SIG-M5 treated with dmso at 0.1 percent for 504 hours (cell line): ENCODE measurements around the gene SH3BGRL2.

Experiments
- DNase-seq: peaks from one replicate; lab custom pipeline; 2025; ENCODE audit not compliant: unreplicated experiment; lab: John Stamatoyannopoulos, UW

SH3BGRL2 gene

GRCh38 chr6:79694623-79695343 is 63.7 kb downstream of the SH3BGRL2 start:
- no peak for DNase-seq

- DNase-seq: no peak
Measured at GRCh38 chr6:79697430-79697829, 66.3 kb downstream of the SH3BGRL2 start.

DNA sequence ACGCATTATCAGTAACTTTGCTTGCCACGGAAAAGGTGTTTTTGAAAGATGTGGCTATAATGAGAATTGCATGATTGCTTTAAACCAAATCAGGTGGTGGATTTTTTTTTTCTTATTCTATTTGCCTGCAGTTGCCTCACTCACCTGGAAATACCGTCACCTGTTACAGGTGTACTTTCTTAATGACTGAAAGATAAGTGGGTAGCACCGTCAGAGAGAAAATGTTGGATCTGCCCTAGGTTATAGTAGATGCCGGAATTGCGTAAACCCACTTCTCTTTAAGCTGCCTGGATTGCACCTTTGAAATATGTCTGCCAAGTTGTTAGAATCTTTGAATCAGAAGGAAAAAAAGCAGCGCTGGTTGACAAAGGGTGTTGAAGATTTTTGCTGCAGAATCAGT is 68.5 kb downstream of the SH3BGRL2 start:
- DNase-seq: no peak

DNA sequence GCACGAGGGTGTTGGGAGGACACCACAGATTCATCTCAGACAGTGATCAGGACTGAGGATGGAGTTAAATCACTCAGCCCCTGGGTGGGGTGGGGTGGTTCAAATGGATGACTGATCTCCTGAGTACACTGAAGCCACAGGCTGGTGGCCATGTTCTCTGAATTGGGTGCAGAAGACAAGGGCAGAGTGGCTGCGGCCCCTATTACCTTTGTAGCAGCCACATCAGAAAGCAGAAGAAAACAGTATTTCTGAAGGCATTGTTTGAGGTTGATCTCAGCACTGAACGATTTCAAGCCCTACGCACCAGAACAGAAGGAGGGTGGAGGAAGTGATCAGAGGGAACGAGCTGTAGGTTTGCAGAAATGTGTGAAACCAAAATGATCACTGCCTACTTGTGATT is 71.6 kb downstream of the SH3BGRL2 start:
- no peak for DNase-seq

DNA sequence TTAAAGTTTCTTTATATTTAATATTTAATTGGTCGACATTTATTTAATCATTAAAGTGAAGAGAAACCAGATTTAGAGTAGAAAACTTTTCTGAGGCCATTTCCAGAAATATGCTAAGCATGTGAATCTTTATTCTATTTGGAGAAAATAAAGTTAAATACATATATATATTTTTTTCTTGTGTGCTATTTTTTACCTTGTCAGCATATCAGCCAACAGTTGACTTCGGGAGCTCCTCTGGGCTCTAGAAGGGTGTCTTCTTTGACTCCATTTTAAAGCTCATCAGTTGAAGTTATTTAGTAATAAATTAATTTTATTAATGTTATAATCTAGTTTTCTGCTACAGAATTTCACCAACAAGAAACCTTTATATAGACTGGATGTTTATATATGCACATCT is 73.1 kb downstream of the SH3BGRL2 start:
- no peak for DNase-seq

GRCh38 chr6:79705456-79705995 is 74.4 kb downstream of the SH3BGRL2 start:
- no peak for DNase-seq

DNA sequence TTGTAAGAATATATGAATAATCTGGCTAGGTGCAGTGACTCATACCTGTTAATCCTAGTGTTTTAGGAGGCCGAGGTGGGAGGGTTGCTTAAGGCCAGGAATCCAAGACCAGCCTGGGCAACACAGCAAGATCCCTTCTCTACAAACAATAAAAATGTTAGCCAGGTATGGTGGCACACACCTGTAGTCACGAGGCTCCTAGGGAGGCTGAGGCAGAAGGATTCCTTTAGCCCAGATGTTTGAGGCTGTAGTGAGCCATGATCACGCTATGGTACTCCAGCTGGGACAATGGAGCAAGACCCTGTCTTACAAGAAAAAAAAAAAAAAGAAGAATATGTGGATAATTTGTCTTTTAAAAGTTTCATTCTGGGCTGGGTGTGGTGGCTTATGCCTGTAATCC is 75.4 kb downstream of the SH3BGRL2 start:
- no peak for DNase-seq

GRCh38 chr6:79707621-79708020 is 76.5 kb downstream of the SH3BGRL2 start:
- no peak for DNase-seq

DNA sequence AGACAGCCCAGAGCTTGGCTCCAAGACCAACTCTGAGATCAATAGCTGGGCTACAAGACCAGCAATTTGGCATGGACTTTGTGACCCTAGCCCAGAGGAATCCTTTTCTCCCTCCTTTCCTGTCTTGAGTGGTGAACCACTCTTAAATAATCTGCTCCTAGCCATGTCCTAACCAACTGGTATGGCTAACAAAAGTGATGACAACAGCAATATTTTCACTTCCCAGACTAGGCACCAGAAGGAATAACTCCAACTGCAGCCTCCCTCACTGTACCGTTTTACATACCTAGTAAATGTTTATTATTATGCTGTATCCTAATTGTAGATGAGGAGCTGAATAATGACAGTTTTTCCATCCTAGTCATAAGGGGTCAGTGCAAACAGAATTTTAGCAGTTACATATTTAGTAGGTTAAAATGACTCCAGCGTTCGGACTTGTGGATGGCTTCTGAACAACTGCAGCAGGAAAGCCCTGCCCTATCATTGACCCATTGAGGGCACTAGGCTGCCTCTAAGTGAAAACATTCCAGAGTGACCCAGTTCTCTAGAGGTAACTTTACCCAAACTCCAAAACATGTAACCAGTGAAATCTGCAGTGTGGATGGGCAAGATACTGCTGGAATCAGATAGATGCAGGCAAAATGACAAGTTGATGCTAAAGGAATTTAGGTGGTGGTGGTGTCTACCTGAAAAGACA is 77.1 kb downstream of the SH3BGRL2 start:
- DNase-seq: no peak

GRCh38 chr6:79710127-79710526 is 79.0 kb downstream of the SH3BGRL2 start:
- DNase-seq: no peak

DNA sequence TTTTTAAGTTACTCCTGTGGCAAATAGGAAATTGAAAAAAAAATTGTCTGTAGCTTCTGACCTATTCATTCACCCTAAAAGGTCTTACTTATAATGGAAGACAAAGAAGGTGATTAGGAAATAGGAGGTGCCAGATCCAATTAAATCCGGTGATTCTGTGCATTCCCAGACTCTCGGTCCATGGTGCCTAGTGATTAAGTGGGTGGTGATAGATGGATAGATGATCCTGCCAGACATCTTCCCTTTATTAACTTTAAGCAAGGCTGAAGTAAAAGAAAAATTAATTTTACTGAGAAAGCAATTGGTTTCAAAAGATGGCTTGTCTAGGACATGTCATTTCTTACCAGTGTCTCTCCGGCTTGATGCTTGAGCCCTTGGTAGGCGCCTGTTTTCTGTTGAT is 80.0 kb downstream of the SH3BGRL2 start:
- DNase-seq: no peak

GRCh38 chr6:79712144-79712543 is 81.0 kb downstream of the SH3BGRL2 start:
- DNase-seq: no peak

DNA sequence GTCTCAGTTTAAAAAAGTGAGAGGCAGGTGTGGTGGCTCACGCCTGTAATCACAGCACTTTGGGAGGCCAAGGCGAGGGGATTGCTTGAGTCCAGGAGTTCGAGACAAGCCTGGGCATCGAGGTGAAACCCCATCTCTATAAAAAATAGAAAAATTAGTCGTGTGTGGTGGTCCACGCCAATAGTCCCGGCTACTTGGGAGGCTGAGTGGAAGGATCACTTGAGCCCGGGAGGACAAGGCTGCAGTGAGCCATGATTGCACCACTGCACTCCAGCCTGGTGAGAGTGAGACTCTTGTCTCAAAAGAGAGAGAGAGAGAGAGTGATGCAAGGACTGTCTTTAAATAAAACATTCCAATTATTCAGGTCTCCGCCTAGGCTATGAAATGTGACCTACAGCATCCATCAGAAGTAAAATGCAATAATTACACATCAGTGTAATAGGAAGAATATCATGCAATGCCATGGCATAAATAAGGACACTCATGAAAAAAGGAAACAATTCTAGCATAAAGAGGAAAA is 81.5 kb downstream of the SH3BGRL2 start:
- no peak for DNase-seq

DNA sequence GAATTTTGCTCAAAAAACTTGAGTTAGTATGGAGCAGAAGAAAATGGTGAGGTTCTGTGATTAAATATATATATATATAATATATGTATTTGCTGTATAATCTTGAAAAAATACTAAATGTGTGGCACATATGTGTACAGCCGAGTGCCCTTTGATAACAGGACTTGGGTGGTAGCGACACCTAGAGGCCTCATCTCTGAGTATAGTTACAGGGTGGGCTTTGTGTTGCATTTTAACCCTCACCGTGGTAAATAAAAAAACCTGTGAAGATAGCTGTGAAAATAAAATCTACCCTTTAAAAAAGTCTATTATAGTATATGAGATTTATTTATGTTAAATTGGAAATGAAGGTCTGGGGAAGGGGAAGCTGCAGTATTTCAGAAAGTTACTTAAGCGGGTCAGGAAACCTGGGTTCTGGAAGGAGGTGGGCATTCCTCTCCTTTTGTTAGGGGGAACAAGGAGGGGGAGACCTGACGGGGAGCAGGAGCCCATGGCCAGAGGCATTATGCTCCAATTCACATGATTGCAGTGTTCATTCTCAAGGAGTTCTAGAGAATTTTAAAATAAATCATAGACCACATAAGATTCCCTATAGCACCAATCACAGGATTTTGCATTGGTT is 82.7 kb downstream of the SH3BGRL2 start:
- peak; percentile 20 for DNase-seq

DNA sequence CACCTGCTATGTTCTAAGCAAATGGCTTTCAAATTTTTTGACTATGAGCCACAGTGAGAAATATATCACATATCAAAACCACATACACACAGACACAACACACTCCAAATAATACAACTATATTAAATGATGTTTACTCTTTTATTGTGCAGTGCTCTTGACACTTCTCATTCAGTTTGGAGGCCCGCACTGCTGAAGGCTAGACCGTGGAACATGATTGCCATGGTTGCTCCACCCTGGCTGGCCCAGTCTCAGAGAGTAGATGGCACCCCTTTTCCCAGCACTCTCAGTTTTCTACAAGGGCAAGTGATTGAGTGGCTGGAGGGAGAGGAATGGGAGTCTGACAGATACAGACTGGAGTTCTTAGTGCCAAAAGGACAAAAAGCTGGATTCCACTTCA is 86.9 kb downstream of the SH3BGRL2 start:
- no peak for DNase-seq

GRCh38 chr6:79718509-79719247 is 87.5 kb downstream of the SH3BGRL2 start:
- DNase-seq: no peak

DNA sequence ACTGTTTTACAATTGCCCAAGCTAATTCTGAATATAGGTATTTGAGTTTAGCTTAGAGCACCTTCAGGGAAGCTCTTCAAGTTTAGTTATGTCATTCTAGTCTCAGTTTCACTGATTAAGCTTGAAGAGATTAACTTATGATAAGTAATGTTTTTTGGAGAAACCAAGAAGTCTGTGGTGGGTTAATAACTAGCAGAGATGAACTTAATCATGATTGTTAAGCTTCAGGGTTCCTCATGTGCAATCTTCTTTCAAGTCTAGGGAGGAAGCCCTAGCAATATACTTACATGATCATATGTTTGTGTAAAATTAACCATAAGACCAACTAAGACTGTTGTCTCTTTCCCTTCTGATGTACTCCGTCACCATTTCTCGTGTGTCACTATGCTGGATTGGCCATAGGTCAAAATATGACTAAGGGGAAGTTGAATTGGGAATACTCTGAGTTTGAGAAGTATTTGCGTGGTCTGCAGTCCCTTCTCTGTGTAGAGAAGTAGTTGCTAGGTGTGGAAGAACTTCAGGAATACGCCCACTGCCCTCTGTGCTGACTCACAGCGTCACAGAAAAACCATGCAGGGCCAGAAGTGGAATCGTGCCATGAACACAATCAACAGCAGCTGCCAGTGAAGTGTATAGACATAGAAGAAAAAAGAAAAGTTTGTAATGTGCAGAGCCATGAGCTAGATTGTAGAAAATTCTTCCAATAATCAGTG is 88.3 kb downstream of the SH3BGRL2 start:
- no peak for DNase-seq

- DNase-seq: no peak
Measured at GRCh38 chr6:79724816-79725215, 93.7 kb downstream of the SH3BGRL2 start.

- no peak for DNase-seq
Measured at GRCh38 chr6:79731471-79731870, 100.3 kb downstream of the SH3BGRL2 start.

DNA sequence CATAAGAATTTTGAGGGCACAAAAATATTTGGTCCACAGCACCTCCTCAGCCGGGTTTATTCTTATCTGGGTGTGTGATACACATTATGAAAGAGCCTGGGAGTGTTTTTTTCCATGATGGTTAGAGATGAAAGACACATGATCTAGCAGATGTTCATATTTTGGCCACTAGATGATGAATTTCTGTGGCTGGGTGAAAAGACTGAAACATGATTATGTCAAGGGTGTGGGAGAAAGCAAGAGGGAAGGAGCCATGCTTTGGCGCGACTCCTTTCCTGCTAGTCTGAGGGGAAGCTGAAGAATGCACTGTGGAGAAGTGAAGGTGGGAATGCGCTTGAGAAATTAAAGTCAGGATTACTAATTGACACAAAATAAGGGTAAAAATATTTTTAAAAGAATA is 102.3 kb downstream of the SH3BGRL2 start:
- DNase-seq: no peak
